ENCODE measurements around the gene TSC22D3.

DNA sequence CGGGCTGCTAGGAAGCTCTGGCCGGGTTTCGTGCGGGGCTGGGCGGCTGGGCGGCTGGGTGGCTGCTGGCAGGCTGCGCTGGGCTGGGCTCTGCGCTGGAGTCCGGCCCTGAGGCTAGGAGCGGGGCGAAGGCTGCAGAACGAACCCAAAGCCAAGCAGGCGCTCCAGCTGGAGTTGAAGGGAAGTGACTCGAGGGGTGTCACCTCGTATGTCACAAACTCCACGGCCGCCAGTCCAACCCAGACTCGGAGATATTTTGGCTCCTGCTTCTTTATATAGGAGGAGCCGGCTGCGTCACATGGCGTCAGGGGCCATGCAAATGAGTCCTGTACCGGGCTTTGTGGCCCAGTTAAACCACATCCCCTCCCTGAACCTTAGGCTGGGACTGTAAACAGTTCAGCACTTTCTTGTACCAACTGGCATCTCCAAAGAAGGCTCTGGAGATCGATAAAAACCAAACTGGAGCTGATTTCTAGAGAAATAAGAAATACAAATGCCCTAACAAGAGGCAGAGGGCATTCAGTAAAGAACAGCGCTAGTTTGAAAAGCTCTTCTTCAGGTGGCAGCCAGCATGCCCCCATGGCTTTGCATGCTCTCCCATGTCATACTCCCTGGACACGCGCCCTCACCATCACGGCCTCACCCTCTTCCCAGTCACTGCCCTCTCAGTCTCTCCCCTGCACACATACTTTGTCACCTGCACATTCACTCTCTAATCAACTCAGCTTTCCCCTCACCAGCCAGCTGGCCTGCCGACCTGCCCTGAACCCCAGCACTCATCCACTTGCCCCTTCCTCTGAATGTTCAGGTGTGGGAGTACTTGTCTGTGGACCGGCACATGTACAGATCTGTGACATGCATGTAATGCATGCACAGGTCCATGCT is 58.5 kb downstream of the TSC22D3 start:
- TF ChIP-seq POLR2AphosphoS5 (IDR thresholded peaks at IDR 0.05; ENCODE audit: low read depth, low read length) (no peak), FOXP2 (optimal IDR thresholded peaks at IDR 0.05; ENCODE audit: borderline replicate concordance, extremely low read depth, extremely low read length, insufficient read depth) (no peak), TAF1 (IDR thresholded peaks at IDR 0.05; ENCODE audit: borderline replicate concordance, insufficient read depth, low read length) (no peak)
- TF ChIP-seq, protein P1, sequence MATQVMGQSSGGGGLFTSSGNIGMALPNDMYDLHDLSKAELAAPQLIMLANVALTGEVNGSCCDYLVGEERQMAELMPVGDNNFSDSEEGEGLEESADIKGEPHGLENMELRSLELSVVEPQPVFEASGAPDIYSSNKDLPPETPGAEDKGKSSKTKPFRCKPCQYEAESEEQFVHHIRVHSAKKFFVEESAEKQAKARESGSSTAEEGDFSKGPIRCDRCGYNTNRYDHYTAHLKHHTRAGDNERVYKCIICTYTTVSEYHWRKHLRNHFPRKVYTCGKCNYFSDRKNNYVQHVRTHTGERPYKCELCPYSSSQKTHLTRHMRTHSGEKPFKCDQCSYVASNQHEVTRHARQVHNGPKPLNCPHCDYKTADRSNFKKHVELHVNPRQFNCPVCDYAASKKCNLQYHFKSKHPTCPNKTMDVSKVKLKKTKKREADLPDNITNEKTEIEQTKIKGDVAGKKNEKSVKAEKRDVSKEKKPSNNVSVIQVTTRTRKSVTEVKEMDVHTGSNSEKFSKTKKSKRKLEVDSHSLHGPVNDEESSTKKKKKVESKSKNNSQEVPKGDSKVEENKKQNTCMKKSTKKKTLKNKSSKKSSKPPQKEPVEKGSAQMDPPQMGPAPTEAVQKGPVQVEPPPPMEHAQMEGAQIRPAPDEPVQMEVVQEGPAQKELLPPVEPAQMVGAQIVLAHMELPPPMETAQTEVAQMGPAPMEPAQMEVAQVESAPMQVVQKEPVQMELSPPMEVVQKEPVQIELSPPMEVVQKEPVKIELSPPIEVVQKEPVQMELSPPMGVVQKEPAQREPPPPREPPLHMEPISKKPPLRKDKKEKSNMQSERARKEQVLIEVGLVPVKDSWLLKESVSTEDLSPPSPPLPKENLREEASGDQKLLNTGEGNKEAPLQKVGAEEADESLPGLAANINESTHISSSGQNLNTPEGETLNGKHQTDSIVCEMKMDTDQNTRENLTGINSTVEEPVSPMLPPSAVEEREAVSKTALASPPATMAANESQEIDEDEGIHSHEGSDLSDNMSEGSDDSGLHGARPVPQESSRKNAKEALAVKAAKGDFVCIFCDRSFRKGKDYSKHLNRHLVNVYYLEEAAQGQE (IDR thresholded peaks at IDR 0.05; ENCODE audit: insufficient read depth in 1 of 2, low read depth in 2 of 2, low read length in 2 of 2): no peak

Data from PFSK-1 (cell line).